Gastroesophageal sphincter (tissue), 4 donors: ENCODE data around the gene SMARCA4. TPM values are rescaled to one million over a fixed set of nuclear protein-coding genes. Genes with fewer than 3 reads are reported as not detected.

ENCODE experiments used
- ATAC-seq: fragments of 150-250 bp; one replicate; pipeline ENCODE4 v1.9.1; 2016; ENCODE audit warnings: mild to moderate bottlenecking, moderate library complexity
- H3K27ac ChIP-seq, 4 donors: fragments of 200-600 bp; sonication (generic) in 3 of 4; 1 replicate in 3 of 4; 2 replicates in 1 of 4; pipeline ENCODE4 v1.5.1; 2016 to 2019
- H3K27me3 ChIP-seq: fragments of 200-600 bp; sonication (generic); one replicate; pipeline ENCODE4 v1.5.1; 2019
- H3K36me3 ChIP-seq, 2 donors: fragments of 200-600 bp; sonication (generic); one replicate each; pipeline ENCODE4 v1.5.1; 2019; ENCODE audit warnings: control low read depth in 1 of 2
- H3K4me1 ChIP-seq, 3 donors: fragments of 200-600 bp; sonication (generic); 1 replicate in 2 of 3; 2 replicates in 1 of 3; pipeline ENCODE4 v1.5.1; 2016 to 2019; ENCODE audit warnings: control low read depth in 2 of 3
- H3K4me3 ChIP-seq, 2 donors: fragments of 200-600 bp; sonication (generic); one replicate each; pipeline ENCODE4 v1.5.1; 2019; ENCODE audit warnings: mild to moderate bottlenecking in 1 of 2, moderate library complexity in 1 of 2
- H3K9me3 ChIP-seq, 3 donors: fragments of 200-600 bp; sonication (generic); one replicate each; pipeline ENCODE4 v1.5.1; 2017 to 2019; ENCODE audit warnings: control low read depth in 2 of 3
- CTCF ChIP-seq, 4 experiments: fragments of 200-600 bp in 2 of 4; fragments of 450-650 bp in 2 of 4; sonication (generic) in 1 of 4; IDR thresholded peaks; one replicate each; pipeline ENCODE4 v1.5.1; 2017 to 2019; ENCODE audit warnings: antibody characterized with exemption in 4 of 4, mild to moderate bottlenecking in 2 of 4, moderate library complexity in 2 of 4
- EP300 ChIP-seq: sonication (generic); formaldehyde crosslinking; IDR thresholded peaks from one replicate; pipeline ENCODE4 v1.6.1; 2017; ENCODE audit warnings: antibody characterized with exemption, mild to moderate bottlenecking
- POLR2A ChIP-seq, 2 donors: fragments of 450-650 bp; IDR thresholded peaks; one replicate each; pipeline ENCODE4 v1.6.1; 2017; ENCODE audit warnings: antibody characterized with exemption in 2 of 2, mild to moderate bottlenecking in 2 of 2, moderate library complexity in 1 of 2
- POLR2AphosphoS5 ChIP-seq: sonication (generic); formaldehyde crosslinking; IDR thresholded peaks from one replicate; pipeline ENCODE4 v1.6.1; 2017; ENCODE audit warnings: antibody characterized with exemption
- WGBS, 2 donors: methylation state at CpG; one replicate each; pipeline ENCODE4 v1.1.5; 2018; ENCODE audit warnings: low coverage in 1 of 2; 5-methylcytosine and 5-hydroxymethylcytosine counted together
- total RNA-seq, 4 donors: library from RNA; depleted of rRNA; stranded (reverse); fragments of >200 nt; gene quantifications; one replicate each; pipeline ENCODE4 v1.1.0, GENCODE V29; 2016

The SMARCA4 gene
- total RNA-seq, 4 donors from 2014 or later, result 37.8 to 77.9 (median 51.1) TPM

GRCh38 chr19:11063434-11063833 is 102.6 kb downstream of the SMARCA4 start:
- H3K36me3 ChIP-seq, result peaks cover 0 to 59% of the 10 kb centered on the region in 2 donors
- TF ChIP-seq EP300, result no peak
- TF ChIP-seq POLR2AphosphoS5, result no peak
- no peak for TF ChIP-seq CTCF (IDR thresholded peaks at IDR 0.05)
- no peak for TF ChIP-seq POLR2A (IDR thresholded peaks at IDR 0.05)
- H3K27ac ChIP-seq, result peak overlapping the region in 1 of 4 donors; percentile 79
- no peak for ATAC-seq
- no peaks in the 10 kb centered on the region for H3K27me3 ChIP-seq
- no peak overlapping the region for H3K4me3 ChIP-seq
- 83 to 87% methylated on average over 3 of the region's 3 CpGs for WGBS, 2 donors
- H3K9me3 ChIP-seq, result no peaks in the 10 kb centered on the region
- peaks cover 0 to 25% (median 0%) of the 10 kb centered on the region in 3 donors for H3K4me1 ChIP-seq

GRCh38 chr19:11064831-11065303 is 104.0 kb downstream of the SMARCA4 start:
- Histone ChIP-seq H3K27me3 (no peaks in the 10 kb centered on the region), H3K9me3 (no peaks in the 10 kb centered on the region), H3K4me3 (no peak overlapping the region), H3K27ac (peak overlapping the region in 3 of 4 donors; percentile 15 to 58 (median 47)), H3K36me3 (peaks cover 0 to 47% of the 10 kb centered on the region in 2 donors), H3K4me1 (peaks cover 0 to 25% (median 0%) of the 10 kb centered on the region in 3 donors)
- TF ChIP-seq EP300, result no peak
- TF ChIP-seq POLR2AphosphoS5, result no peak
- no peak for TF ChIP-seq CTCF (IDR thresholded peaks at IDR 0.05)
- no peak for TF ChIP-seq POLR2A (IDR thresholded peaks at IDR 0.05)
- ATAC-seq, result no peak
- 67% methylated on average over 1 of the region's 10 CpGs; no CpG with 5 or more reads in 1 of the 2 donors for WGBS, 2 donors

- H3K27ac ChIP-seq, result no peak overlapping the region
- H3K4me3 ChIP-seq, result no peak overlapping the region
- H3K36me3 ChIP-seq, result peaks cover 0 to 36% of the 10 kb centered on the region in 2 donors
- H3K4me1 ChIP-seq, result peaks cover 0 to 23% (median 0%) of the 10 kb centered on the region in 3 donors
- no peaks in the 10 kb centered on the region for H3K27me3 ChIP-seq
- TF ChIP-seq POLR2AphosphoS5 (no peak), POLR2A (IDR thresholded peaks at IDR 0.05) (no peak), EP300 (no peak), CTCF (IDR thresholded peaks at IDR 0.05) (no peak)
- 94 to 100% methylated on average over 1 to 2 of the region's 5 CpGs for WGBS, 2 donors
- no peak for ATAC-seq
- no peaks in the 10 kb centered on the region for H3K9me3 ChIP-seq
Measured at GRCh38 chr19:11066326-11066725, 105.5 kb downstream of the SMARCA4 start.

- H3K36me3 ChIP-seq, result peaks cover 0 to 27% of the 10 kb centered on the region in 2 donors
- no peaks in the 10 kb centered on the region for H3K9me3 ChIP-seq
- H3K27ac ChIP-seq, result no peak overlapping the region
- no peak for ATAC-seq
- H3K27me3 ChIP-seq, result no peaks in the 10 kb centered on the region
- no peak overlapping the region for H3K4me3 ChIP-seq
- peaks cover 0 to 11% (median 0%) of the 10 kb centered on the region in 3 donors for H3K4me1 ChIP-seq
- TF ChIP-seq POLR2AphosphoS5 (no peak), EP300 (no peak), CTCF (IDR thresholded peaks at IDR 0.05) (no peak), POLR2A (IDR thresholded peaks at IDR 0.05) (no peak)
- WGBS, 2 donors, result 93 to 95% methylated on average over 2 to 5 of the region's 8 CpGs
Measured at GRCh38 chr19:11067356-11068113, 106.7 kb downstream of the SMARCA4 start.

- Histone ChIP-seq H3K4me1 (peaks cover 0 to 8% (median 0%) of the 10 kb centered on the region in 3 donors), H3K27ac (no peak overlapping the region), H3K9me3 (no peaks in the 10 kb centered on the region), H3K36me3 (peaks cover 0 to 17% of the 10 kb centered on the region in 2 donors), H3K27me3 (no peaks in the 10 kb centered on the region), H3K4me3 (no peak overlapping the region)
- 82% methylated on average over 5 of the region's 9 CpGs; no CpG with 5 or more reads in 1 of the 2 donors for WGBS, 2 donors
- TF ChIP-seq EP300 (no peak), POLR2A (IDR thresholded peaks at IDR 0.05) (no peak)
- ATAC-seq, result no peak
Measured at GRCh38 chr19:11069561-11069960, 108.7 kb downstream of the SMARCA4 start.
